Smooth muscle cell (in vitro differentiated cells): ENCODE measurements around the gene UBTD1. TPM values are rescaled to one million over a fixed set of nuclear protein-coding genes. Genes with fewer than 3 reads are reported as not detected.
A peak's percentile ranks its signal among the peaks of the same experiment; 100 is the strongest.

Experiments
- DNase-seq: peaks from one replicate; lab custom pipeline; 2025; ENCODE audit not compliant: unreplicated experiment; lab: John Stamatoyannopoulos, UW
- H2AFZ ChIP-seq: fragments of 200-600 bp; sonication (generic); 2 replicates; pipeline ENCODE4 v1.6.0; 2016; ENCODE audit warnings: antibody characterized with exemption, low read depth, mild to moderate bottlenecking
- H3F3A ChIP-seq: fragments of 200-600 bp; sonication (generic); 2 replicates; pipeline ENCODE4 v1.6.0; 2017; ENCODE audit warnings: antibody characterized with exemption, low read depth
- H3K27ac ChIP-seq: fragments of 200-600 bp; sonication (generic); 2 replicates; pipeline ENCODE4 v1.5.1; 2016; ENCODE audit warnings: low read depth, mild to moderate bottlenecking
- H3K27me3 ChIP-seq: fragments of 200-600 bp; sonication (generic); 2 replicates; pipeline ENCODE4 v1.6.1; 2016; ENCODE audit warnings: low read depth, mild to moderate bottlenecking
- H3K36me3 ChIP-seq: fragments of 200-600 bp; sonication (generic); 2 replicates; pipeline ENCODE4 v1.5.1; 2016; ENCODE audit warnings: low read depth
- H3K4me1 ChIP-seq: fragments of 200-600 bp; sonication (generic); 2 replicates; pipeline ENCODE4 v1.5.1; 2016; ENCODE audit warnings: low read depth
- H3K4me2 ChIP-seq: fragments of 200-600 bp; sonication (generic); 2 replicates; pipeline ENCODE4 v1.6.0; 2016; ENCODE audit warnings: mild to moderate bottlenecking
- H3K4me3 ChIP-seq: fragments of 200-600 bp; sonication (generic); 2 replicates; pipeline ENCODE4 v1.5.1; 2016; ENCODE audit warnings: mild to moderate bottlenecking
- H3K79me2 ChIP-seq: fragments of 200-600 bp; sonication (generic); 2 replicates; pipeline ENCODE4 v1.6.0; 2016; ENCODE audit warnings: low read depth, mild to moderate bottlenecking
- H3K9ac ChIP-seq: fragments of 200-600 bp; sonication (generic); 2 replicates; pipeline ENCODE4 v1.6.0; 2016; ENCODE audit warnings: low read depth
- H3K9me3 ChIP-seq: fragments of 200-600 bp; sonication (generic); replicated peaks from 2 replicates; pipeline ENCODE4 v1.5.1; 2016; ENCODE audit warnings: low read depth
- H4K20me1 ChIP-seq: fragments of 200-600 bp; sonication (generic); 2 replicates; pipeline ENCODE4 v1.6.0; 2016; ENCODE audit warnings: low read depth
- WGBS: methylation state at CpG from one replicate; pipeline ENCODE4 v1.1.7; 2016; ENCODE audit warnings: low lambda C conversion rate; 5-methylcytosine and 5-hydroxymethylcytosine counted together
- polyA plus RNA-seq: library from polyadenylated mRNA; unstranded; fragments of >200 nt; fragmentation: Nextera tagmentation; extraction: Ambion mirVana; gene quantifications from 2 replicates; pipeline ENCODE4 v1.2.1, GENCODE V29; 2016
- total RNA-seq: library from RNA; depleted of rRNA; stranded (reverse); fragments of >200 nt; gene quantifications from 2 replicates; pipeline ENCODE4 v1.2.3, GENCODE V29; 2014
- TF ChIP-seq, protein P1 (sequence below): fragments of 200-600 bp; sonication (generic); IDR thresholded peaks from 2 replicates; pipeline ENCODE4 v1.5.1; 2017; ENCODE audit warnings: borderline replicate concordance, mild to moderate bottlenecking, antibody characterized with exemption; ENCODE audit not compliant: insufficient read depth, poor library complexity, severe bottlenecking

The UBTD1 gene
- total and polyA plus RNA-seq, 2 experiments from 2014 or later, result 26.5 to 59.9 TPM

DNA sequence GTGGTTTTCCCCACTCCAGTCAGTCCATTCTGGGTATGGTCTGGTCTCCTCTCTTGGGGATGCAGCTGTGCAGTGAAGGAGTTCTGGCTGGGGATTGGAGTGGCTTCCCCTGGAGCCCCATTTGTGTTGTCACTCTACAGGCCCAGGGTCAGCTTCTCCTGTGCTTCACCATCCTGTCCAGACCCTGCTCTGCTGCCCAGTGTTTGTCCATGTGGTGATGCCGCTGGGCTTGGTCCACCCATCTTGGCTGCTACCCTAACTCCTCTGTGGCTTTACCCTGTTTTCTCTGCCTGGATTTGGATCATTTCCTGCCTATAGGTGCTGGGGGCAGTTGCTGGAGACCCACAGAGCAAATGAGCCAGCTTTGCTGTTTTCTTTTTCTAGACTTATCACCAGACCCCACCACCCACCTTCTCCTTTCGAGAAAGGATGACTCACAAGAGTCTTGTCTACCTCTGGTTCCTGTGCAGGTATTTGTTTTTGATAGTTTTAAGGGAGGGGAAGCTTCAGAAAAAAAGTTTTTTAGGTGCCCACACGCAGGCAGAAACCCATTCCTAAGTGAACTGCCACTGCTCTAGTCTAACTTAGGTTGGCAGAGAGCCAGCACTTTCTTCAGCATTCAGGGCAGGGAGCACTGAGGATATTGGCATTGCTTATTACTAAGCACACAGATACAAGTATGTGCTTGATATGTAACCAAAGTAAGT lies 44.2 kb upstream of the UBTD1 start:
- no peak for DNase-seq
- H3K9me3 ChIP-seq, result no peaks in the 10 kb centered on the region
- no peak overlapping the region for H3K4me2 ChIP-seq
- H2AFZ ChIP-seq, result no peak overlapping the region
- TF ChIP-seq, protein P1, sequence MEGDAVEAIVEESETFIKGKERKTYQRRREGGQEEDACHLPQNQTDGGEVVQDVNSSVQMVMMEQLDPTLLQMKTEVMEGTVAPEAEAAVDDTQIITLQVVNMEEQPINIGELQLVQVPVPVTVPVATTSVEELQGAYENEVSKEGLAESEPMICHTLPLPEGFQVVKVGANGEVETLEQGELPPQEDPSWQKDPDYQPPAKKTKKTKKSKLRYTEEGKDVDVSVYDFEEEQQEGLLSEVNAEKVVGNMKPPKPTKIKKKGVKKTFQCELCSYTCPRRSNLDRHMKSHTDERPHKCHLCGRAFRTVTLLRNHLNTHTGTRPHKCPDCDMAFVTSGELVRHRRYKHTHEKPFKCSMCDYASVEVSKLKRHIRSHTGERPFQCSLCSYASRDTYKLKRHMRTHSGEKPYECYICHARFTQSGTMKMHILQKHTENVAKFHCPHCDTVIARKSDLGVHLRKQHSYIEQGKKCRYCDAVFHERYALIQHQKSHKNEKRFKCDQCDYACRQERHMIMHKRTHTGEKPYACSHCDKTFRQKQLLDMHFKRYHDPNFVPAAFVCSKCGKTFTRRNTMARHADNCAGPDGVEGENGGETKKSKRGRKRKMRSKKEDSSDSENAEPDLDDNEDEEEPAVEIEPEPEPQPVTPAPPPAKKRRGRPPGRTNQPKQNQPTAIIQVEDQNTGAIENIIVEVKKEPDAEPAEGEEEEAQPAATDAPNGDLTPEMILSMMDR, result no peak
- peak overlapping the region; percentile 49 for H3K27ac ChIP-seq
- peaks cover 5% of the 10 kb centered on the region for H3K36me3 ChIP-seq
- peaks cover 23% of the 10 kb centered on the region for H3F3A ChIP-seq
- H3K4me1 ChIP-seq, result peaks cover 3% of the 10 kb centered on the region
- no peak overlapping the region for H3K4me3 ChIP-seq
- peaks cover 63% of the 10 kb centered on the region for H4K20me1 ChIP-seq
- 85% methylated on average over 3 of the region's 3 CpGs for WGBS
- no peak overlapping the region for H3K9ac ChIP-seq
- H3K27me3 ChIP-seq, result no peaks in the 10 kb centered on the region
- peaks cover 23% of the 10 kb centered on the region for H3K79me2 ChIP-seq

DNA sequence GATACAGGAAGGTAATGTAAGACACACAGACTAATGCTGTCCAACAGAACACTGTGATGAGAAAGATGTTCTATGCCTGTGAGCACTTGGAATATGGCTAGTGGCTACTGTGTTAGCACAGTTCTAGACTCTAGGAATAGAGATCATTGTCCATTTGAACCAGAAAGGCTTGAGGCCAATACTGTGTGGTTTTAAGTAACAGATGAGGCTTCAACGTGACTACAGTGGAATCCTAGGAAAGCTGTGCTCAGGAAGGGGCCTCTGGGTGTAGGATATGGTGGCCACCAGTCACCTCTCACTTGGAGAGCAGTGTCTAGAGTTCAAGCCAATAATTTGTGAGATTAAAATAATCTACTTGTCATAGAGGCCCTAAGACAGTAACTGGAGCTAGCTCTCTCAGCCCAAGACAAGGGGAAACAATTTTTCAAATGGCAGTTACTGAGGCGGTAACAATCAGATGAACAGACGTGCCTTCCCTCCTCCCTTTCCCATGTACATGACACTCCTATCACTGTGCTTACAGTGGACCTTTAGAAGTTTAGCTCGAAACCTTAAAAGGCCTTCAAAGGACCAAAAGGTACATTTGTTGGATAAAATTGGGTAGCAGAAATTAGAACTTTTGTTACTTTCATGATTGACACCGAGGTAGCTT lies 42.6 kb upstream of the UBTD1 start:
- Histone ChIP-seq H3F3A (peaks cover 27% of the 10 kb centered on the region), H2AFZ (no peak overlapping the region), H3K4me3 (no peak overlapping the region), H3K27ac (peak overlapping the region; percentile 19), H4K20me1 (peaks cover 49% of the 10 kb centered on the region), H3K79me2 (peaks cover 9% of the 10 kb centered on the region), H3K27me3 (no peaks in the 10 kb centered on the region), H3K9me3 (no peaks in the 10 kb centered on the region), H3K36me3 (peaks cover 5% of the 10 kb centered on the region), H3K4me1 (no peaks in the 10 kb centered on the region), H3K4me2 (no peak overlapping the region), H3K9ac (no peak overlapping the region)
- TF ChIP-seq, protein P1, result no peak
- WGBS, result 84% methylated on average over 5 of the region's 5 CpGs
- DNase-seq, result no peak

DNA sequence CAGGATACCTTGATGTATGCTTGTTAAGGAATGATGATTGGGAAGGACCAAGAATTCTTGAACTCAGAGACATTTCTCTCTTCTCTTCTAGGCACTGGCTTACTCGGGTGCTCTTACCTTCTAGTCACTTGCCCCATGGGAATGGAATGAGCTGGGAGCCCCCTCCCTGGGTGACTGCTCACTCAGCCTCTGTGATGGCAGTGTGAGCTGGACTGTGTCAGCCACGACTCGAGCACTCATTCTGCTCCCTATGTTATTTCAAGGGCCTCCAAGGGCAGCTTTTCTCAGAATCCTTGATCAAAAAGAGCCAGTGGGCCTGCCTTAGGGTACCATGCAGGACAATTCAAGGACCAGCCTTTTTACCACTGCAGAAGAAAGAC lies 42.0 kb upstream of the UBTD1 start:
- 77% methylated on average over 3 of the region's 3 CpGs for WGBS
- TF ChIP-seq, protein P1, result no peak
- DNase-seq, result no peak
- no peaks in the 10 kb centered on the region for H3K27me3 ChIP-seq
- peaks cover 44% of the 10 kb centered on the region for H4K20me1 ChIP-seq
- peaks cover 27% of the 10 kb centered on the region for H3F3A ChIP-seq
- no peaks in the 10 kb centered on the region for H3K9me3 ChIP-seq
- H3K79me2 ChIP-seq, result peaks cover 4% of the 10 kb centered on the region
- peak overlapping the region; percentile 19 for H3K27ac ChIP-seq
- H2AFZ ChIP-seq, result no peak overlapping the region
- no peak overlapping the region for H3K9ac ChIP-seq
- H3K4me3 ChIP-seq, result no peak overlapping the region
- peaks cover 10% of the 10 kb centered on the region for H3K36me3 ChIP-seq
- H3K4me2 ChIP-seq, result no peak overlapping the region
- no peaks in the 10 kb centered on the region for H3K4me1 ChIP-seq
